Thoracic aorta (tissue), 2 donors: Measurements from ENCODE around the gene CADM2. TPM values are rescaled to one million over a fixed set of nuclear protein-coding genes. Genes with fewer than 3 reads are reported as not detected.

Experiments
- ATAC-seq: fragments of 150-250 bp; one replicate; pipeline ENCODE4 v1.8.0; 2017; ENCODE audit warnings: low read depth; ENCODE audit not compliant: insufficient number of reproducible peaks, low FRiP score
- DNase-seq: peaks from one replicate; pipeline ENCODE4 v3.0.0-alpha.2; 2020; ENCODE audit warnings: low spot score
- H3K27ac ChIP-seq, 2 donors: fragments of 200-600 bp; sonication (generic); 1 replicate in 1 of 2; 2 replicates in 1 of 2; pipeline ENCODE4 v1.5.1; 2016; ENCODE audit warnings: mild to moderate bottlenecking in 2 of 2, moderate library complexity in 2 of 2
- H3K27me3 ChIP-seq: fragments of 200-600 bp; sonication (generic); replicated peaks from 2 replicates; pipeline ENCODE4 v1.6.0; 2016; ENCODE audit warnings: mild to moderate bottlenecking; ENCODE audit not compliant: insufficient read depth
- H3K36me3 ChIP-seq: fragments of 200-600 bp; sonication (generic); one replicate; pipeline ENCODE4 v1.5.1; 2016
- H3K4me1 ChIP-seq, 2 donors: fragments of 200-600 bp; sonication (generic); 1 replicate in 1 of 2; 2 replicates in 1 of 2; pipeline versions ENCODE4 v1.5.1 to v1.6.0; 2016; ENCODE audit warnings: low read depth in 2 of 2, mild to moderate bottlenecking in 1 of 2; ENCODE audit not compliant: control insufficient read depth in 1 of 2
- H3K4me3 ChIP-seq: fragments of 200-600 bp; sonication (generic); 2 replicates; pipeline ENCODE4 v1.5.1; 2016; ENCODE audit warnings: mild to moderate bottlenecking
- H3K9me3 ChIP-seq: fragments of 200-600 bp; sonication (generic); 2 replicates; pipeline ENCODE4 v1.5.1; 2016
- CTCF ChIP-seq: fragments of 200-600 bp; sonication (generic); IDR thresholded peaks from one replicate; pipeline ENCODE4 v1.5.1; 2019; ENCODE audit warnings: antibody characterized with exemption
- total RNA-seq, 2 donors: library from RNA; depleted of rRNA; stranded (reverse); fragments of >200 nt; gene quantifications; one replicate each; pipeline versions ENCODE4 v1.1.0 to v1.2.3, GENCODE V29; 2016

CADM2 gene
- total RNA-seq, 2 donors from 2014 or later: 1.8 TPM; not detected in 1

GRCh38 chr3:86056032-86056431 lies 1097.2 kb downstream of the CADM2 start:
- H3K4me3 ChIP-seq: no peak overlapping the region
- ATAC-seq (no peak), DNase-seq (no peak)
- no peaks in the 10 kb centered on the region for H3K4me1 ChIP-seq
- H3K36me3 ChIP-seq: no peaks in the 10 kb centered on the region
- TF ChIP-seq CTCF: no peak
- H3K27me3 ChIP-seq: no peaks in the 10 kb centered on the region
- H3K27ac ChIP-seq: no peak overlapping the region
- H3K9me3 ChIP-seq: no peaks in the 10 kb centered on the region

GRCh38 chr3:86056962-86057361 lies 1098.2 kb downstream of the CADM2 start:
- DNase-seq (no peak), ATAC-seq (no peak)
- TF ChIP-seq CTCF: no peak
- Histone ChIP-seq H3K4me3 (no peak overlapping the region), H3K27ac (no peak overlapping the region), H3K9me3 (no peaks in the 10 kb centered on the region), H3K27me3 (no peaks in the 10 kb centered on the region), H3K4me1 (no peaks in the 10 kb centered on the region), H3K36me3 (no peaks in the 10 kb centered on the region)

DNA sequence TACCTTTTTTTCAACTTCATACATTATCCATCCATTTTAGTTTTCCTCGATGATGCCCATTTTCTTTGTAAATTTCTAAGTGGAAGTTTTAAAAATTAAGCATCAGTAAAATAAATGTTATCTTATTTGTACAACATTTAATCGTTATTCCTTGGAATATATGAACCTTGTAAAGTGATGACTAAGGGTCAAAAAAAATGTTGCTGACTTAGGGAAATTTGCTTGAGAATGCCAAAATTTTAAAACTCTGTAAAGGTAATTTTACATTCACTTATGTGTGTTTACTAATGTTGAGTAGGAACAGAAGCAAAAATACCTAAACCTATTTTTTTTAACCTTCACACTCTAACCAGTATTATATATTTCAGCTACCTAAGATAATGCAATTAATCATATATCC lies 1115.0 kb downstream of the CADM2 start:
- Histone ChIP-seq H3K4me3 (no peak overlapping the region), H3K9me3 (no peaks in the 10 kb centered on the region), H3K36me3 (no peaks in the 10 kb centered on the region), H3K4me1 (no peaks in the 10 kb centered on the region), H3K27ac (no peak overlapping the region), H3K27me3 (no peaks in the 10 kb centered on the region)
- no peak for ATAC-seq
- no peak for TF ChIP-seq CTCF
- no peak for DNase-seq

GRCh38 chr3:86087160-86087871 lies 1128.5 kb downstream of the CADM2 start:
- H3K27me3 ChIP-seq: no peaks in the 10 kb centered on the region
- DNase-seq: no peak
- ATAC-seq: no peak
- no peaks in the 10 kb centered on the region for H3K4me1 ChIP-seq
- no peak overlapping the region for H3K4me3 ChIP-seq
- no peak for TF ChIP-seq CTCF
- H3K36me3 ChIP-seq: no peaks in the 10 kb centered on the region
- no peak overlapping the region for H3K27ac ChIP-seq
- no peaks in the 10 kb centered on the region for H3K9me3 ChIP-seq

GRCh38 chr3:86104154-86104553 lies 1145.4 kb downstream of the CADM2 start:
- Histone ChIP-seq H3K4me1 (no peaks in the 10 kb centered on the region), H3K27ac (no peak overlapping the region), H3K4me3 (no peak overlapping the region), H3K36me3 (no peaks in the 10 kb centered on the region), H3K9me3 (no peaks in the 10 kb centered on the region), H3K27me3 (no peaks in the 10 kb centered on the region)
- DNase-seq: no peak
- no peak for TF ChIP-seq CTCF
- no peak for ATAC-seq
